Measurements from ENCODE around the gene DRG1.

- TF ChIP-seq POLR2A (IDR thresholded peaks at IDR 0.05) (no peak), POLR2AphosphoS5 (IDR thresholded peaks at IDR 0.05) (peak in 1 of 3 donors; percentile 4), EP300 (IDR thresholded peaks at IDR 0.05; ENCODE audit: low read depth) (no peak)
- TF ChIP-seq, protein P1, sequence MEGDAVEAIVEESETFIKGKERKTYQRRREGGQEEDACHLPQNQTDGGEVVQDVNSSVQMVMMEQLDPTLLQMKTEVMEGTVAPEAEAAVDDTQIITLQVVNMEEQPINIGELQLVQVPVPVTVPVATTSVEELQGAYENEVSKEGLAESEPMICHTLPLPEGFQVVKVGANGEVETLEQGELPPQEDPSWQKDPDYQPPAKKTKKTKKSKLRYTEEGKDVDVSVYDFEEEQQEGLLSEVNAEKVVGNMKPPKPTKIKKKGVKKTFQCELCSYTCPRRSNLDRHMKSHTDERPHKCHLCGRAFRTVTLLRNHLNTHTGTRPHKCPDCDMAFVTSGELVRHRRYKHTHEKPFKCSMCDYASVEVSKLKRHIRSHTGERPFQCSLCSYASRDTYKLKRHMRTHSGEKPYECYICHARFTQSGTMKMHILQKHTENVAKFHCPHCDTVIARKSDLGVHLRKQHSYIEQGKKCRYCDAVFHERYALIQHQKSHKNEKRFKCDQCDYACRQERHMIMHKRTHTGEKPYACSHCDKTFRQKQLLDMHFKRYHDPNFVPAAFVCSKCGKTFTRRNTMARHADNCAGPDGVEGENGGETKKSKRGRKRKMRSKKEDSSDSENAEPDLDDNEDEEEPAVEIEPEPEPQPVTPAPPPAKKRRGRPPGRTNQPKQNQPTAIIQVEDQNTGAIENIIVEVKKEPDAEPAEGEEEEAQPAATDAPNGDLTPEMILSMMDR (IDR thresholded peaks at IDR 0.05) = no peak
Measured at GRCh38 chr22:31436132-31436531, 36.7 kb downstream of the DRG1 start.
